GM10847 (cell line): ENCODE results near the gene GNB1.

Experiments
- POLR2A ChIP-seq: IDR thresholded peaks from 2 replicates; pipeline ENCODE4 v1.6.1; 2011; ENCODE audit not compliant: insufficient read length; ENCODE audit errors: extremely low read depth

Gene GNB1

DNA sequence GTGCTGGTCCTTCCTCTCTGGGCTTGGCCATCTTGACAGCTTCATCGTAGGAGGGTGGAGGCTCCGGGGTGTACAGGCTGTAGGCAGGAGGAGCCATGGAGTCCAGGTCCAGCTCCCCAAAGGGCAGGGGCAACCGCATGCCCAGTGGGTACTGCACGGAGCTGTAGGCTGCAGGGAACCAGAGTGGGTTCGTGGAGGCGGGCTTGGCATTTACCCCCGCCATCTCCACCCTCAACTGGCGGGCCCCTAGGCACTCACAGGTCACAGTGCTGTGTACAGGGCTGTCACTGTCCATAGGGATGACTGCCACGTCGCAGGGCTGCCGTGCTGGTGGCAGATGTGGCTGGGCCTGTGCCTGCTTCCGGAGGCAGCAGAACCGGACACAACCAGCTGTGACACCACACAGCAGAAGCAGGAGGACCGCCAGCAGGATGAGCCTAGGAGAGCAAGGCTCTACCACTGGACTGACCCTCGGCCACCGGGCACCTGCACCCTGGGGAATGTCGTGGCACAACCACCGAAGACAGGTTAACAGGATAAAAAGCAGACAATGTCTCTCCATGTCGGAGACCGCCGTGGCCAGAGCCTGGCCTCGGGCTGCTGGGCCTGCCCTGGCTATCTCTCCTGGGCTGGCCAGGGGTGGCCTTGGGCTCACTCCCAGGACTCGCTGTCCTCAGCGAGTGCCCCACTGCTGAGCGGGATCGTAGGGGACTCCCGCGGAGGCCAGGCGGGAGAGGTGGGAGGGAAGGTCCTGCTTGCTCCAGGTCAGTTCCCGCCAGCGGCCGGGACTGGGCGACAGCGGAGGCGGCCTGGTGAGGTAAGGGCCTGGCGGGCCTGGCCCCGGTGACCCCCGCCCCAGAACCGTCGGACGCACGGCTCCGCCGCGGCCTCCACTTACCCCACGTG is 27.4 kb upstream of the GNB1 start:
- TF ChIP-seq POLR2A = no peak

- no peak for TF ChIP-seq POLR2A
These were observed 26.6 kb upstream of the GNB1 start for GRCh38 chr1:1917304-1917976.

GRCh38 chr1:1916851-1917251 is 26.0 kb upstream of the GNB1 start:
- TF ChIP-seq POLR2A = no peak

GRCh38 chr1:1915911-1916840 is 25.3 kb upstream of the GNB1 start:
- no peak for TF ChIP-seq POLR2A

- no peak for TF ChIP-seq POLR2A
These were observed 24.2 kb upstream of the GNB1 start, which contains the start of gene CALML6 for GRCh38 chr1:1914971-1915692. CALML6 (plus strand) TSS chr1:1915260; CDS start chr1:1915281, 21 bp downstream.

- no peak for TF ChIP-seq POLR2A
These were observed 23.4 kb upstream of the GNB1 start for GRCh38 chr1:1914101-1914970.

DNA sequence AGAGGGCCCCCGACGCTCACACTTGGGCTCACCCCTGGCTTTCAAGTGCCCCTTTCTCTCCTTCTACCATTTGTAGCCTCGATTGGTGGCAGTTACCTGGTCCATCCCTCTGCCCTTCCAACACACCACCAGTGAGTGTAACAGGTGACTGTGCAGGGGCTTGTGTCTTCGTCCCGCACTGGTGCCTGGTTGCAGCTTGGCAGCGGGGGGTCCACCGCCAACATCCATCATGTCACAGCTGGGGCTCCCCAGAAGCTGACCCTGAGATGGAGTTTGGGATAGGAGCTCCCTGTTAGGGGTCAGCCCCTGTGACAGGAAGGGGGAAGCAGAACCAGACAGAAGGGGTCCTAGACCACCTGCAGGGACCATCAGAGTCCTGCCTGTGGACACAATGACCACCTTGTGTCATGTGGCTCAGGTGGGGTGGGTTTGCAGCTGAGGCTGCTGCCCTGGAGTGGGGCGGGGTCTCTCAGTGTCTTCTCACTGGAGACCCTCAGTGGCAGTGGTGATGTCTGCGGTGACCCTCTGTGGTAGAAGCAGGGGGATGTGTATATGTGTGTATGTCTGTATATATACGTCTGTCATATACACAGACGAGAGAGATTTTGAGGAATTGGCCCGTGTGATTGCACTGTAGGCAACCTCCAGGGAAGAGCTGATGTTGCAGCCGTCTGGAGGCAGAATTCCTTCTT is 20.6 kb upstream of the GNB1 start:
- no peak for TF ChIP-seq POLR2A

DNA sequence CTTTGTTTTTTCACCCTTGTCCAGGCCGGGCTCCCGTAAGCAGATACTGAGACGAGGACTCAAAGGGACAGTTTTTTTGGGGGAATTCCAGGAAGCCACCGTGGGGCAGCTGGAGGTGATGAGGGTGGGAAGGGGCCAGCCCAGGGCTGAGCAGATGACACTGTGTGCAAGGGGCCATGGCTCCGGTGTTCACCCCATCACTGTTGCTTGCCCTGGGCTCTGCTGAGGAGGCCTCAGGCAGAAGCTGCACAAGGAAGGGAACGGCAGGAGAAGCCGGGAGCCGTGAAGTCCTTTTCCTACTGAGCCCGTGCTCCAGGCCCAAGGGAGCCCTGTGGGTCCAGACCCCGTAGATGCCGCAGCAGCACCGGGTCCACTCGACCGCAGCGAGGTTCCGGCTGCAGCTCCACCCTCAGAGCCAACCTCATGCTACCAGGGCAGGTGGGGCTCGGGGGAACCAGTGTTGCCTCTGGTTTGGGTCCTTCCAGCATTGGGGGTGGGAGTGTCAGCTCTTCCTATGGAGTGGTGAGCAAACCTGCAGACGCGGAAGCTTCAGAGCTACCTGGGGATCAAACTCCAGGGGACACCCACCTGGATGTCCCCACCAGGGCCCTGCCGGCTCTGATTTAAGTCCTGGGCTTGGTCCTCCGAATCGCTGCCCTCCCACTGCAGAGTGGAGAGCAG is 19.9 kb upstream of the GNB1 start:
- TF ChIP-seq POLR2A = no peak

DNA sequence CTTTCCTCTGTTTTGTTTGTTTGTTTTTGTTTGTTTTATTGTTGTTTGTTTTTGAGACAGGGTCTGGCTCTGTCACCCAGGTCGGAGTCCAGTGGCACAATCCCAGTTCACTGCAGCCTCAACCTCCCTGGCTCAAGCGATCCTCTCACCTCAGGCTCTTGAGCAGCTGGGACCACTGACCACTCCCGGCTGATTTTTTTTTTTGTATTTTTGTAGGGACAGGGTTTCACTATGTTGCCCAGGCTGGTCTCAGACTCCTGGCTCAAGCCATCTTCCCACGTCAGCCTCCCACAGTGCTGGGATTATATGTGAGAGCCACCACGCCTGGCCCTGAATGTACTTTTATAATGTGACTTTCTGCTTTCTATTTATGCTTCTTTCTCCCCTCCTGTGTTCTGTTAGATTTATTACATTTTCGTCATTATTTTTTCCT is 19.2 kb upstream of the GNB1 start:
- TF ChIP-seq POLR2A = no peak

DNA sequence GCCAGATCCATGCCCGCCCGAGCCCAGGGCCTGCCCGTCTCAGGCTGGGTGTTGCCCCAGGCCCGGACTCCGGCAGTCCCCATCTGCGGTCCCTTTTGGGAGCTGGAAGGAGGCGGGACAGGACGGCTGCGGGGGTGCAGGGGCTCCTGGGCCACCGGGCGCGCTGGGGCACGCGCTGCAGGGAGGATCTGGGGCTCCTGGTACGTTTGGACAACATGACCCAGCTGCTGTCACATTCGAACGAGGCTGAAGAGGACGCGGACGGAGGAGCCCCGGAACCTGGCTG is 17.6 kb upstream of the GNB1 start:
- TF ChIP-seq POLR2A = no peak

GRCh38 chr1:1907098-1907736 is 16.3 kb upstream of the GNB1 start:
- TF ChIP-seq POLR2A = no peak
